Renal cortex interstitium (tissue), 11 donors: ENCODE data around the gene RBX1. TPM values are rescaled to one million over a fixed set of nuclear protein-coding genes. Genes with fewer than 3 reads are reported as not detected.
"Not testable (repeated sequence)": the region's sequence is repeated elsewhere in the genome, so short reads cannot be mapped to it uniquely, and the experiment has no call there.

Experiments used
- DNase-seq, 11 donors: peaks; one replicate each; pipeline ENCODE4 v3.0.0-alpha.2; 2013; ENCODE audit warnings: low read depth in 9 of 11, low spot score in 4 of 11; ENCODE audit errors: extremely low read depth in 1 of 11
- polyA plus RNA-seq, 3 donors: library from polyadenylated mRNA; unstranded; fragments of 120-200 nt; gene quantifications; one replicate each; pipeline ENCODE4 v1.2.1, GENCODE V29; 2013; ENCODE audit not compliant: insufficient read length in 3 of 3

Gene RBX1
- polyA plus RNA-seq, 3 donors: 62.6 to 76.6 (median 75.4) TPM

GRCh38 chr22:41000941-41001721 is 50.0 kb downstream of the RBX1 start:
- DNase-seq: no peak

- peak in 3 of 11 donors; percentile 28 to 56 (median 46) for DNase-seq
These were observed 50.5 kb downstream of the RBX1 start for GRCh38 chr22:41001722-41002122.

DNA sequence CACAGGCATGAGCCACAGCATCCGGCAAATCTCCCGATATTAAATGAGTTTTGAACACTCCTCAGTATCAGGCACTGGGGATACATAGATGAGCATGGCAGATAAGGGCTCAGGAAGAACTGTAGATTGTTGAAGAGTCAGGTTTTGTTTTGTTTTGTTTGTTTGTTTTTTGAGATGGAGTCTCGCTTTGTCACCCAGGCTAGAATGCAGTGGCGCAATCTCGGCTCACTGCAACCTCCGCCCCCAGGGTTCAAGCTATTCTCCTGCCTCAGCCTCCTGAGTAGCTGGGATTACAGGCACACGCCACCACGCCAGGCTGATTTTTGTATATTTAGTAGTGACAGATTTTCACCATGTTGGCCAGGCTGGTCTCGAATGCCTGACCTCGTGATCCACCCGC is 51.2 kb downstream of the RBX1 start:
- DNase-seq: not testable (repeated sequence)

DNA sequence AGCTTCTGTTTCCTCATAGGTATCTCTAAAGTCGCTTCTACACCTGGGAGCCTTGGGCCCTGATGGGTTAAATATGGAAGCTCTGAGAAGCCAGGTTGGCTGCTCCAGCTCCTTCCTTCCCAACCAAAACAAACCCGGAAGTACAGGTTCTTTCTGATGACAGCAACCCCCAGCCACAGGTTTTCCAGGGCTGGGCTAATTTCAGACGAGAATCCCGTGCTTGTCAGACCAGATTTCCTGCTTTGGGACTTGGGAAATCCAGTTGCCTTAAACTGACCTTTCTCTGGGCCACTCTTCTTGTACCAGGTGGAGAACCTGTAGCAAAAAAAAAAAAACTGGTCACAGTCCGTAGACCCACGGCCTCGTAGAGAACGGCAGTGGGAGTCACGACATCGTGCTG is 51.9 kb downstream of the RBX1 start:
- peak in 1 of 11 donors; percentile 36 for DNase-seq

DNA sequence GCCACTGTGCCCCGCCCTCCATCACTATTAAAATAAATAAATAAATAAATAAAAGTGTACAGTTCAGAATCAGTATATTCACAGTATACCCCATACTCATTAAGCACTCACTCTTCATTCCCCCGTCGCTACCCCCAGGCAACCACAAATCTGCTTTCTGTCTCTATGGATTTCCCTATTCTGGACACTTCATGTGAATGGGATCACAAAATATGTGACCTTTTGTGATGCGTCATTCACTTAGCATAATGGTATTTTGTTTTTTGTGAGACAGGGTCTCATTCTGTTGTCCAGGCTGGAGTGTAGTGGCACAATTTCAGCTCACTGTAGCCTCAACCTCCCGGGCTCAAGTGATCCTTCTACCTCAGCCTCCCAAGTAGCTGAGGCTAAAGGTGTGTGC is 52.8 kb downstream of the RBX1 start:
- DNase-seq: no peak

GRCh38 chr22:41009222-41009948 is 58.2 kb downstream of the RBX1 start:
- DNase-seq: no peak

- no peak for DNase-seq
These were observed 63.8 kb downstream of the RBX1 start for GRCh38 chr22:41015003-41015402.

DNA sequence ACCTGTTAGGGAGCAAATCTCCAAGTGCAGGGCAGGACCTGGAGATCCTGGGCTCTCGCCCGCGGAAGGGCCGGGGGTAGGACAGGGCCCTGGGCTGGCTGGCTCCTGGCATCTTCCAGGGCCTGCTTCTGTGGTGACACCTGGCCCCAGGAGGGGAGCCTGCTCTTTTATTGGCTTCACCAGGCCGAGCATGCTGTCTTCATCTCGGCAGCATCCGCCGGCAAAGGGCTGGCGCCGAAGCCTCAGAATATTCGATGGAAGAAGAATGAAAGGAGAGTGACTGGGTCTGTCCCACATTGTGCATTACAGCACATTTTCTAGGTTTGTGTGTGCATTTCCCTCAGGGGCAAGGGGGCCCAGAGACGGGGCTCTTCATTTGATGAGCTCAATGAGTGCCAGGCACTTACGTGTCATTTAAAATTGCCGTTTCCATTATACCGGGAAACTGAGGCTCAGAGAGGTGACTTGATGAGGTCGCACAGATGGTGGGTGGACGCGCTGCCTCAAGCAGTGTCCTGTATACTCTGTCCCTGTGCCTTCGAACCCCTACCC is 70.0 kb downstream of the RBX1 start:
- DNase-seq: no peak

GRCh38 chr22:41021613-41022454 is 70.7 kb downstream of the RBX1 start:
- DNase-seq: peak in 6 of 11 donors; percentile 19 to 54 (median 47)

DNA sequence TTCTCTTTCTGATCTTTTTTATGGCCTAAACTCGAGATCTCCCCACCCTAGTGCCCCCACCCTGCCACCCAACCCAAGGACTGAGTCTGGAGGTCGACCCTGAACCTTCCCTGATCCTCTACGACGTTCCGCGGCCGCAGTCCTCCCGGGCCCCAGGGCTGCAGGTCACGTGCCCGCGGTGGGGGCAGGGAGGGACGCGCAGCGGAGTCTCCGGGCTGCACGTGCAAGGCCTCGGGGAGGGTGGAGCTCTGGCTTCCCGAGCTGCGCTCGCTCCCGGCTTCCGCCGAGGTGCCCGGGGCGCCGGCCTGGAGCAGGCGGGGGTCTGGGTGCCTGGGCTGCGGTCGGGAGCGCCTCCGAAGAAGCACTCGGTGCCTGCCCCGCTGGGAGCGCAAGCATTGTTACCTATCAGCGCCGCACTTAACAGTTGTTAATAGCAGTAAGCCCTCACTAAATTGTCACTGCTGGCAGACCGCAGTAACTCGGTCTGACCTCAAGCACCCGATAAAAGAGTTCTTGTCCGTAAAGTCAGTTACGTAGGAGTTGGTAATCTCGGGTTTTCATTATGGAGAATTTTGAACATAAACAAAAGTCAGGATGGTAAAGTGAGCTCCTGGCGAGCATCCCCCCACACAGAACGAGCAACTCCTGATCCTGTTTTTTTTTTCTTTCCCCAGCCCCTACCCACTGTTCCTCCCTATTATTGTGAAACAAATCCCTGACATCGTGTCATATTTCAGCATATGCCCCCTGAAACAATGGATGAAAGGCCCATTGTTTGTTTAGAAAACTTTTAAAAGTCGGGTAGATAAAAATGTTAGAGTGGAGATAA is 71.5 kb downstream of the RBX1 start:
- peak in 10 of 11 donors; percentile 67 to 89 (median 83) for DNase-seq

Other genes with a start within 250 kb of the RBX1 start
- gene SLC25A17, start 132.0 kb upstream of the RBX1 start, polyA plus RNA-seq: 10 to 100 TPM; 34.3 to 42.1 (median 34.7) TPM
- 100 to 1,000 TPM; 616 to 727 (median 645) TPM for gene ST13, start 94.7 kb upstream of the RBX1 start, polyA plus RNA-seq
- gene XPNPEP3, start 94.2 kb upstream of the RBX1 start, polyA plus RNA-seq: 10 to 100 TPM; 17.6 to 29.1 (median 20.3) TPM
- 1 to 10 TPM in 1 of 3 donors, under 1 TPM in 2; 0.29 to 1.0 (median 0.31) TPM for gene DNAJB7, start 89.3 kb upstream of the RBX1 start, polyA plus RNA-seq
- 10 to 100 TPM; 64.8 to 79.5 (median 67.3) TPM for gene EP300, start 141.2 kb downstream of the RBX1 start, polyA plus RNA-seq